Thymus (tissue), 11 donors: ENCODE measurements around the gene MPRIP. TPM values are rescaled to one million over a fixed set of nuclear protein-coding genes. Genes with fewer than 3 reads are reported as not detected.

Experiments used
- DNase-seq, 9 donors: peaks; one replicate each; pipeline ENCODE4 v3.0.0-alpha.2; 2013; ENCODE audit warnings: low spot score in 9 of 9, low read depth in 6 of 9, missing footprints in 1 of 9
- H3K27ac ChIP-seq, 2 donors: one replicate each; pipeline ENCODE4 v1.5.1; 2013; ENCODE audit warnings: control low read depth in 1 of 2, low read depth in 1 of 2, low read length in 1 of 2, mild to moderate bottlenecking in 1 of 2, moderate library complexity in 1 of 2
- H3K27me3 ChIP-seq, 2 donors: one replicate each; pipeline ENCODE4 v1.5.1; 2013; ENCODE audit warnings: low read length in 1 of 2; ENCODE audit not compliant: control insufficient read depth in 2 of 2, insufficient read depth in 1 of 2
- H3K36me3 ChIP-seq, 2 donors: one replicate each; pipeline ENCODE4 v1.5.1; 2013; ENCODE audit warnings: low read length in 1 of 2, mild to moderate bottlenecking in 1 of 2, moderate library complexity in 1 of 2; ENCODE audit not compliant: control insufficient read depth in 2 of 2, insufficient read depth in 2 of 2
- H3K4me1 ChIP-seq, 2 donors: one replicate each; pipeline ENCODE4 v1.5.1; 2013; ENCODE audit warnings: low read length in 2 of 2; ENCODE audit not compliant: control insufficient read depth in 2 of 2, insufficient read depth in 2 of 2
- H3K4me3 ChIP-seq, 2 donors: one replicate each; pipeline ENCODE4 v1.5.1; 2013; ENCODE audit warnings: low read length in 2 of 2, control low read depth in 1 of 2, mild to moderate bottlenecking in 1 of 2
- H3K9me3 ChIP-seq, 2 donors: one replicate each; pipeline ENCODE4 v1.5.1; 2013; ENCODE audit warnings: low read length in 1 of 2, mild to moderate bottlenecking in 1 of 2; ENCODE audit not compliant: control insufficient read depth in 2 of 2, insufficient read depth in 1 of 2
- WGBS: extraction: QIAGEN DNeasy Blood & Tissue Kit; methylation state at CpG from one replicate; pipeline ENCODE4 v1.1.7; 2013; 5-methylcytosine and 5-hydroxymethylcytosine counted together
- polyA plus RNA-seq: library from polyadenylated mRNA; stranded (reverse); fragments of 200-250 nt; gene quantifications from one replicate; pipeline ENCODE4 v1.2.3, GENCODE V29; 2013
- total RNA-seq: library from RNA; stranded (reverse); fragments of 120-200 nt; gene quantifications from one replicate; pipeline ENCODE4 v1.2.4, GENCODE V29; 2013
- donor health status: healthy.

The MPRIP gene
- total and polyA plus RNA-seq, 2 donors = 99.8 to 137 TPM

DNA sequence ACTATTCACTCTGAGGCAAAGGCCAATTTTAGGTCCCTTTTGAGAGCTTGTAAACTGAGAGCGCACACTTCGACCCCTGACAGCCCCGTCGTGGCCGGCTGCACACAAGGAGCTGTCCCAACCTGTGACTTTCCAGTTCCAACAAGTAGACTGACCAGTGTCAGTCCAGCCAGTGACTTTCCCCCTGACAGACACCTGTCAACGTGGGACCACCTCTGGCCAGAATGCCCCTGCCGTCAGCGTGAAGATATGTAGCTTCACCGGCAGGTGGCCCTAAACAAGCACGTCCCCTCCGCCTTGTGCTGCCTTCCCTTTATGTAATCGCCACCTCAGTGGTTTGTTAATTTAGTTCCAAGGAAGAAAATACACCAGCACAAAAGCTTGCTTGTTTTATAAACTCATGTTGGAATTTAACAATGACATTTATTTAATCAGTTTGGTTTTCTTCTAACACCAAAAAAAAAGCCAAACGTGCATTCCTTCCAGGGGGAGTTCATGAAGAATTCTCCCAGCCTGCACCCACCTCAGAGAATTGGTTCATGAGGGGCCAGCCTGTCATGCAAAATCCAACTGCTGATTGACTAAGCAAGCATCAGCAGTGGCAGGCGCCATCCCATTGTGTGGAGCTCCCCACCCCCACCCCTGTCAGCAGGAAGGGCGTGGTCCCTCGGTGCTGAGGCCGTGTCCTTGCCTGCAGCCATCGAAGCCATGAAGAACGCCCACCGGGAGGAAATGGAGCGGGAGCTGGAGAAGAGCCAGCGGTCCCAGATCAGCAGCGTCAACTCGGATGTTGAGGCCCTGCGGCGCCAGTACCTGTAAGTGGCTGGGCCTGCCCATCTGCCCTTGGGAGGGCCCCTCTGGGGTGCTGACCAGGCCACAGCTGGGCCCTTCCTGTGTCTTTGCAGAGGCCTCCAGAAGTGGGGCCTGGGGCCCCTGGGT lies 130.0 kb downstream of the MPRIP start:
- 93% methylated on average over 26 of the region's 26 CpGs for WGBS
- peaks cover 0 to 3% of the 10 kb centered on the region in 2 donors for H3K9me3 ChIP-seq
- H3K4me3 ChIP-seq = no peak overlapping the region
- DNase-seq = no peak
- H3K27me3 ChIP-seq = no peaks in the 10 kb centered on the region
- peaks cover 81% of the 10 kb centered on the region in 2 donors for H3K36me3 ChIP-seq
- H3K27ac ChIP-seq = peak overlapping the region in 1 of 2 donors; percentile 39
- H3K4me1 ChIP-seq = peaks cover 0 to 11% of the 10 kb centered on the region in 2 donors

GRCh38 chr17:17172990-17173389 lies 130.7 kb downstream of the MPRIP start:
- no peak for DNase-seq
- no peak overlapping the region for H3K4me3 ChIP-seq
- H3K9me3 ChIP-seq = peaks cover 0 to 3% of the 10 kb centered on the region in 2 donors
- no peaks in the 10 kb centered on the region for H3K27me3 ChIP-seq
- H3K36me3 ChIP-seq = peaks cover 77 to 80% of the 10 kb centered on the region in 2 donors
- WGBS = 96% methylated on average over 9 of the region's 9 CpGs
- H3K27ac ChIP-seq = peak overlapping the region in 1 of 2 donors; percentile 39
- peaks cover 0 to 11% of the 10 kb centered on the region in 2 donors for H3K4me1 ChIP-seq

GRCh38 chr17:17173921-17174320 lies 131.7 kb downstream of the MPRIP start:
- Histone ChIP-seq H3K27me3 (no peaks in the 10 kb centered on the region), H3K27ac (no peak overlapping the region), H3K4me1 (peaks cover 0 to 11% of the 10 kb centered on the region in 2 donors), H3K9me3 (peaks cover 0 to 3% of the 10 kb centered on the region in 2 donors), H3K36me3 (peaks cover 72 to 87% of the 10 kb centered on the region in 2 donors), H3K4me3 (no peak overlapping the region)
- DNase-seq = no peak
- WGBS = 99% methylated on average over 14 of the region's 14 CpGs

DNA sequence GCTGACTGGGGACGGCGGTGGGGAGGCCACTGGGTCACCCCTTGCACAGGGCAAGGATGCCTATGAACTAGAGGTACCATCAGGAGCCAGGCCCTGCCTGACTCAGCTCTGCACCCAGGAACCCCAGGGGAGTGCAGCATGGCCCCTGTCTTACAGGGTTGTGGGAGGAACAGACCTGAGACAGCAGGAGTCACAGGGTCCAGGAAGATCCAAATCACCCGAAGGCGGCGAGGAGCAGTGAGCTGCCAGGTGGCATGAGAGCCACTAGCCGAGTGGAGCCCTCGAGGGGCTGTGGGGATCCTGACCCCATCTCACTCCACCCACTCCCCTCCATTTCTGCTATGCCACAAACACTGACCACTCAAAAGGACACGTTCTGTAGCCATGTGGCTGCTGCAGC lies 133.1 kb downstream of the MPRIP start:
- no peak for DNase-seq
- H3K4me3 ChIP-seq = no peak overlapping the region
- peaks cover 81 to 92% of the 10 kb centered on the region in 2 donors for H3K36me3 ChIP-seq
- peaks cover 0 to 19% of the 10 kb centered on the region in 2 donors for H3K4me1 ChIP-seq
- WGBS = 99% methylated on average over 8 of the region's 8 CpGs
- peaks cover 2 to 3% of the 10 kb centered on the region in 2 donors for H3K9me3 ChIP-seq
- H3K27ac ChIP-seq = no peak overlapping the region
- no peaks in the 10 kb centered on the region for H3K27me3 ChIP-seq

DNA sequence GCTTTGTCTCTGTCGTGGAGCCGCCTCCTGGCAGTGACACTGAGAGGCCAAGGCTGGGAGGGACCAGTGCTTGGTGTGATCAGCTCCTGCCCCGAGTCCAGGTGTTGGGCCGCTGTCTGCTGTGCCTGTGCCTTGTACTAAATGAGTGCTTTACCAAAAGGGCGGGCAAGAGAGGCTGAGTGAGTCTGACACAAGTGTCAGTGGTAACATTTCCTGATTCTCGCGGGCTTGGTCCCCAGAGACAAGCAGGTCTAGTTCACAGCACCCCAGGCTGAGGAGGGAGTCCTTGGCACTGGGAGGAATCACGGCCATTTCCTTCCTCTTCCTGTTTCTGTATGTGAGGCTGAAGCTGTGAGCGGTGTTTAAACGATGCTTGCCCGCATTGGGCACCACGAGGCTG lies 133.7 kb downstream of the MPRIP start:
- no peak overlapping the region for H3K4me3 ChIP-seq
- no peak overlapping the region for H3K27ac ChIP-seq
- H3K9me3 ChIP-seq = peaks cover 3% of the 10 kb centered on the region in 2 donors
- peaks cover 0 to 20% of the 10 kb centered on the region in 2 donors for H3K4me1 ChIP-seq
- H3K27me3 ChIP-seq = no peaks in the 10 kb centered on the region
- DNase-seq = no peak
- 92% methylated on average over 12 of the region's 12 CpGs for WGBS
- peaks cover 86 to 92% of the 10 kb centered on the region in 2 donors for H3K36me3 ChIP-seq

DNA sequence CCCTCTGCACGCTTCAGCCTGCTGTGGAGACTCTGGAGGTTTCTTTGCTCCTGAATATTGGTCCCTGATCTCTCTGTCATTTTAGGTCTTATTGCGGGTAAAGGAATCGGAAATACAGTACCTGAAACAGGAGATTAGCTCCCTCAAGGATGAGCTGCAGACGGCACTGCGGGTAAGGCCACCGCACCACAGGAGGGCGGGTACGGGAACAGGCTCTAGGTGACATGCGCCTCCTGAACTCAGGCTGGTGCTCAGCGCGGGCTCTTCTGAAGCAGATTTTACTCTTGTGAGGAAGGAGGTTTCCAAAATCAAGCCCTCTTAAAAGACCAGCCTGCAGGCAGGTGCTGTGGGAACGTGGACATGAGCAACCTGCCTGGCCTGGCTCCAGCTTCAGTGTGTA lies 134.1 kb downstream of the MPRIP start:
- H3K4me1 ChIP-seq = peaks cover 0 to 23% of the 10 kb centered on the region in 2 donors
- peaks cover 3% of the 10 kb centered on the region in 2 donors for H3K9me3 ChIP-seq
- no peaks in the 10 kb centered on the region for H3K27me3 ChIP-seq
- peaks cover 85 to 91% of the 10 kb centered on the region in 2 donors for H3K36me3 ChIP-seq
- WGBS = 97% methylated on average over 12 of the region's 12 CpGs
- no peak overlapping the region for H3K27ac ChIP-seq
- DNase-seq = no peak
- no peak overlapping the region for H3K4me3 ChIP-seq

DNA sequence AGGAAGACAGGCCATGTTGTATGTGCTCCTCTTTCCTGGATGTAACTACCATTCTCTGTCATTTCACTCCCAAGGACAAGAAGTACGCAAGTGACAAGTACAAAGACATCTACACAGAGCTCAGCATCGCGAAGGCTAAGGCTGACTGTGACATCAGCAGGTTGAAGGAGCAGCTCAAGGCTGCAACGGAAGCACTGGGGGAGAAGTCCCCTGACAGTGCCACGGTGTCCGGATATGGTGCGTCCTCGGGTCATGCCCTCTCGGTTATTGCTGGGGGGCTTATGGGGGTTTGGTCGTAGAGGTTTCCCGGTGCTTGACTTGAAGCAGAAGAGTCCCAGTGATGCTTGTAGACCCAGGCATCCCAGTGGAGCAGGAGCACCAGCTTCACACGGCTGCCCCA lies 134.9 kb downstream of the MPRIP start:
- Histone ChIP-seq H3K9me3 (peaks cover 0 to 3% of the 10 kb centered on the region in 2 donors), H3K36me3 (peaks cover 77 to 84% of the 10 kb centered on the region in 2 donors), H3K27ac (no peak overlapping the region), H3K27me3 (no peaks in the 10 kb centered on the region), H3K4me1 (peaks cover 5 to 31% of the 10 kb centered on the region in 2 donors), H3K4me3 (no peak overlapping the region)
- DNase-seq = no peak
- WGBS = 99% methylated on average over 12 of the region's 12 CpGs

GRCh38 chr17:17179371-17179827 lies 137.1 kb downstream of the MPRIP start:
- Histone ChIP-seq H3K27ac (peak overlapping the region in 1 of 2 donors; percentile 81), H3K27me3 (peaks cover 0 to 2% of the 10 kb centered on the region in 2 donors), H3K4me1 (peaks cover 16 to 43% of the 10 kb centered on the region in 2 donors), H3K4me3 (no peak overlapping the region), H3K9me3 (peaks cover 0 to 3% of the 10 kb centered on the region in 2 donors), H3K36me3 (peaks cover 66 to 78% of the 10 kb centered on the region in 2 donors)
- DNase-seq = peak in 2 of 9 donors; percentile 17 to 50
- 81% methylated on average over 2 of the region's 2 CpGs for WGBS

- 90% methylated on average over 9 of the region's 9 CpGs for WGBS
- peaks cover 0 to 3% of the 10 kb centered on the region in 2 donors for H3K9me3 ChIP-seq
- H3K27me3 ChIP-seq = peaks cover 0 to 2% of the 10 kb centered on the region in 2 donors
- no peak for DNase-seq
- no peak overlapping the region for H3K4me3 ChIP-seq
- H3K4me1 ChIP-seq = peaks cover 20 to 47% of the 10 kb centered on the region in 2 donors
- H3K36me3 ChIP-seq = peaks cover 62 to 75% of the 10 kb centered on the region in 2 donors
- H3K27ac ChIP-seq = peak overlapping the region in 1 of 2 donors; percentile 75
These were observed 137.9 kb downstream of the MPRIP start for GRCh38 chr17:17180141-17180603.
